ENCODE results near the gene RALY.

- TF ChIP-seq CTCF (IDR thresholded peaks at IDR 0.05; ENCODE audit: poor library complexity, severe bottlenecking) (no peak), TAF1 (IDR thresholded peaks at IDR 0.05; ENCODE audit: low read depth) (no peak), POLR2AphosphoS5 (IDR thresholded peaks at IDR 0.05) (no peak), EZH2 (IDR thresholded peaks at IDR 0.05; ENCODE audit: borderline replicate concordance, insufficient read depth, low read length, poor library complexity, severe bottlenecking) (no peak), REST (IDR thresholded peaks at IDR 0.05; ENCODE audit: borderline replicate concordance) (no peak), RAD21 (conservative IDR thresholded peaks at IDR 0.05) (no peak), EP300 (conservative IDR thresholded peaks at IDR 0.05; ENCODE audit: poor library complexity, severe bottlenecking) (no peak), MXI1 (conservative IDR thresholded peaks at IDR 0.05; ENCODE audit: poor library complexity, severe bottlenecking) (no peak)
Measured at GRCh38 chr20:34001378-34001777, 7.7 kb downstream of the RALY start.
